ENCODE measurements around the gene CFAP97D1.

The CFAP97D1 gene

DNA sequence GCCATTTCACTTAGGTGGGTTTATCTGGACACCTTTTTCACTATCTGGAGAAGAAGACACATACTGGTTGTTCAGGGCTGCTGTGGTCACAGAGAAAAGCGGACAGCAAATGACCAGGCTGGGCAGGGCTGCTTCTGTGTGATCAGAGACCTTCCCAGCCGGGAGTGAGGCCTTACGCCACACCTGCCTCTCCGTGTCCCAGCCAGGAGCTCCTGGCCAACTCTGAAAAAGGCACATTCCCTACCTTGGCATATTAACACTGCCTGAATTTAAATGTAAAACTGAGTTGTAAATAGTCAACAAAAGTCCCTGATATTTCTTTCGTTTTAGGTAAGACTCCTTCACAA is 12.5 kb upstream of the CFAP97D1 start:
- no peak for DNase-seq

DNA sequence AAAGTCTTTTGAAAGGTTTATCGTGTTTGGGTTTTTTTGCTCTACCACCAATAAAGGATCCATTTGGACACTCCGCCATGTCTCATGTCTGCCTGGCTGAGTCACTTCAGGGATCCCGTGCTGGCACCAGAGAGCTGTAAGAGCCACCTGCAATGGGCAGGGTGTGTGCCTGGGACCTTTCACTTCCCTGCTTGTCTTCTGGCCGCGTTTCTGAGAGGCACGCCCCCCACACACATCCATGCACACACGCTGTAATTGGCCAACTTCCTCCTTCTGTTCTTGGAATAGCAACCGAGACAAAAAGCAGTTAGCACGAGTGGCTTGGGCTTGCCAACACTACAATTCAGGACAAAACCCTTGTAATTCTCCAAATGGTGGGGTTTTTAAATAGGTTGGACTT is 11.9 kb upstream of the CFAP97D1 start:
- peak in 15 of 56 donors; percentile 9 to 55 (median 20) for DNase-seq

DNA sequence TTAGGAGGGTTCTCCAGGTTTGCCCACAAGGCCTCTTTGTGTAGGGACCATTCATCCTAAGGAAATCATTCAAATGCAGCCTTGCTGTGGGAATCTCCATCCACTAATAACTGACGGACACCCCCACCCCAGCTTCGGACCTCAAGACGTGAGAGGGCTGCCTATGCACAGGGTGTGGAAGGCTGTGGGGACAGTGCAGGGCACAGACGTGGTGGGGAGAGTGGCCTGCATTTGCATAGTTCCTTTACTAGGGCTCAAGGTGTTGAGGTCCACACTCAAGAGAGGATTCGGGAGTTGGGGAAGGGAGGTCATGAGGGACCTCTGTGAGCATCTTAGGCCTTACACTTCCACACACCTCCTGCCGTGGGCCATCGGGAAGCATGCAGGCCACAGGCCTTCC is 11.3 kb upstream of the CFAP97D1 start:
- DNase-seq, result no peak

DNA sequence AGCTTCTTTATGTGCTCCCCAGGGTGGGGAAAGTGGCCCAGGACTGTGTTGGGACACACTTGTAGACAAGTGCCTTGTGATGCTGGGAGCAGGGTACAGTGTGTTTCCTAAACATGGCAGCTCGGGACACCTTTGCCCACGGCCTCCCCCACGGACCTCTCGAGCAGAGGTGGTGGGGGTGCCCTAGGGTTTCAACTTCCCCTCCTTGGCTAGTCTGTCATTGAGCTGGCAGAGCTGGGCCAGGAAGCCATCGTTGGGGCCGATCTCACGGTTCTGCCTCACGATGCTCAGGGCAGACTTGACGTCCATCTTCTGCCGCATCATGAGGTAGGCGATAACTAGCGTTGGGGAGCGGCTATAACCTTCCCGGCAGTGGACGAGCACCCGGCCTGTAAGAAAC is 10.8 kb upstream of the CFAP97D1 start:
- no peak for DNase-seq

DNA sequence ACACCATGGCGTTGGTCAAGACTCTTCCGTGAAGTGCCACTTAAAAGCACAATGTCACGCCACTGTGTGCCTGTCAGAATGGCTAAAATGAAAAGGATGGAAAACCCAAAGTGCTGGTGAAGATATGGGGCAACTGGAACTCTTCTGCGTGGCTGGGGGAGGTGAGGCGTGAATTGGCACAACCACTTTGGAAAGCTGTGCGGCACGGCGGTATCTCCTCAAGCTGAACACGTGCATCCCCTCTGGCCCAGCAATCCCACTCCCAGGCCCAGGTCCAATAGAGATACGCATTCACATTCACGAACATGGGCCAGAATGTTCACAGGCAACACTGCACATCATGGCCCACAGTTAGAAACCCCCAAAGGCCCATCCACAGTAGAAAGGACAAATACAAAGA is 10.4 kb upstream of the CFAP97D1 start:
- no peak for DNase-seq

DNA sequence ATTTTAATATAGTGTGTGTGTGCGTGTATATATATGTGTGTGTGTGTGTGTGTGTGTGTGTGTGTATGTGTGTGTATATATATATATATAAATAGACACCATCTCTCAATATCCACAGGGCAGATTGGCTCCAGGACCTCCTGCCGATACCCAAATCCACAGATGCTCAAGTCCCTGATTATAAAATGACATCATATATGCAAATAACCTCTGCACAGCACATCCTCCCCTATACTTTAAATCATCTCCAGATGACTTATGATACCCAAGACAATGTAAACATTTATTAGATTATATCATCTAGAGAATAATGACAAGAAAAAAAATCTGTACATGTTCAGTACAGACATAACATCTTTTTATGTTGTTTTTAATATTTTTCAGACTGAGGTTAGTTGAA is 9.3 kb upstream of the CFAP97D1 start:
- DNase-seq, result no peak

DNA sequence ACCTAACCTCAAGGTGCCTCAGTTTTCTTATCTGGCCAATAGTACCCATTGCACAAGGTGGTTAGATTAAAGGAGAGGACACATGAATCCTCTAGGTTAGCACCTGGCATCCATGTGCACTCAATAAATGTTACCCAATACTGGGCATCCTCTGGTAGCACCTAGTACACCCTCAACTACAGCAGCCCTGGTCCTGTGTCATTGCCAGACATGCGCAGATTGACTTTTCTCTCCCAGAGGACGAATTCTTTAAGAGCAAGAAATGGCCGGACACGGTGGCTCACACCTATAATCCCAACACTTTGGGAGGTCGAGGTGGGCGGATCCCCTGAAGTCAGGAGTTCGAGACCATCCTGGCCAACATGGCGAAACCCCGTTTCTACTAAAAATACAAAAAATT is 8.8 kb upstream of the CFAP97D1 start:
- no peak for DNase-seq

DNA sequence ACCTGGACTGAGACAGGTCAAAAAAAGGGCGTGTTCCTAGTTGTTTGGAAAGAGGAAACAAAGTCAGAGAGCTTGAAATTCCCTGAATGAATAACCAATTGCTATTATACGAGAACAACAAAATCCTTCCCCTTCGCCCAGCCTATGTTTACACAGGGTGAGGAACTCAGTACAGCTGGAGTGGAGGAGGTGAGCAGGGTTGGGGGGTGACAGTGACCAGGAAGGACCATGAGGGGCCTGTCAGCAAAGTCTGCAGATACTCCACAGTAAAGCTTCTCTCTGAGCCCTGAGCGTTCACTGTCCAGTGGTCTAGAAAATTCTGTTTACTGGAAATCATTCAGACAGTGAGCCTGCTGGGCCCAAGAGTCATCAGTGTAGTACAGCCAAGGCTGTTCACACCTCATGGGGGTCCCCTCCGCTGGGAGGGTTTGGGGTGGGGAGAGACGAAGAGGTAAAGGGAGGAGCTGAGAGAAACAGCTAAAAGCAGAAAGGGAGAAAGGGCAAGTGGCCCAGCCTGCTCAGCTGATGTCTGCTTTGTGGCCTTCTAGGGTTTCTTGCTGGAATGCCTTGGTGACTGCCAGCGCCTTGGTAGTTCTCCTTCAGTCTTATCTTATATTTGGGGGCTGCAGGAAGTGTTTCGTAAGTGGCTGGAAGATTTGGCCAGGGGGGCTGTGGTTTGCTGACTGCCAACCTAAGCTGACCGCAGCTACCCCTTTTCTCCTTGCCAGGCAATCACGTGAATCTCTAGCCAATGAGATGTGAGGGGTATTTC is 7.2 kb upstream of the CFAP97D1 start:
- DNase-seq, result peak in 4 of 56 donors; percentile 10 to 49 (median 28)

DNA sequence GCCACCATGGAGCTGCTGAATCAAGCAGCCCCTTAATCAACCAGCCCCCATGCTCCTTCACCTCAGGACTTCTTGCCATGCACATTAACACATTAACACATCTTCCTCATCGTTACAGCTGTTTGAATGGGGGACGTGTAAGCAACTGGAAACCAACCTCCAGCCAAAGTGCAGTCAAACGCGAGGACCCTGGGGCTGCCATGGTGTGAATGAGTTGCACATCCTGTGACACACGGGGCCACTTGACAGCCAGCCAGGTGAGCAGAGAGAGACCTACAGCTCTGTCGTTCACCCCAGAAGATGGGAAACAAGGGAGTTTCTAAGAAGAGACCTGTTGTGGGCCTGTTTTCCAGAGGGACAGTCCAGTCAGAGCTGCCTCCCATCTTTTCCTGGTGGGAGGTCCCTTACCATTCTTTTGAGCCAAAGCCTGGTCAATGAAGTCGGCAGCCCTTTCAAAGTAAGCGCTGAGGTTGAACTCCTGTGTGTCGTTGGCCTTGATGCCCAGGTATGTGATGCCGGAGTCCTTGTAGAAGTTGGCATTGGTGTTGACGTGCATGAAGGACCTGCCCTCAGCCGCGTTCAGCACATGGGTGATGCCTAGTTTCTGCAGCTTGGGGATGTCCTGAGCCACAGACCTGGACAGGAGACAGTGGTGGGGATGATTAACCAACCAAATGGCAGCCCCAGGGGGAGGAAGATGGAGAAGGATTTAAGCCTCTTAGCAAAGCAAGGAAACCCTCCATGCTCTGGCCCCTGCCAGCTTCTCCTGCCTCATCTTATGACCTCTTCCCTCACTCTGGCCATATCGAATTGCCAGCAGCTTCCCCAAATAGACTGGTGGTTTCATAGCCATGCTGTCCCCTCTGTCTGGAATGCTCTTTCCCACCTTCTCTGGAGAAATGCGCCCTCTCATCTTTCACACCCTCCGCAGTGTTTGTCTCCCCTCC is 5.7 kb upstream of the CFAP97D1 start:
- DNase-seq, result no peak

DNA sequence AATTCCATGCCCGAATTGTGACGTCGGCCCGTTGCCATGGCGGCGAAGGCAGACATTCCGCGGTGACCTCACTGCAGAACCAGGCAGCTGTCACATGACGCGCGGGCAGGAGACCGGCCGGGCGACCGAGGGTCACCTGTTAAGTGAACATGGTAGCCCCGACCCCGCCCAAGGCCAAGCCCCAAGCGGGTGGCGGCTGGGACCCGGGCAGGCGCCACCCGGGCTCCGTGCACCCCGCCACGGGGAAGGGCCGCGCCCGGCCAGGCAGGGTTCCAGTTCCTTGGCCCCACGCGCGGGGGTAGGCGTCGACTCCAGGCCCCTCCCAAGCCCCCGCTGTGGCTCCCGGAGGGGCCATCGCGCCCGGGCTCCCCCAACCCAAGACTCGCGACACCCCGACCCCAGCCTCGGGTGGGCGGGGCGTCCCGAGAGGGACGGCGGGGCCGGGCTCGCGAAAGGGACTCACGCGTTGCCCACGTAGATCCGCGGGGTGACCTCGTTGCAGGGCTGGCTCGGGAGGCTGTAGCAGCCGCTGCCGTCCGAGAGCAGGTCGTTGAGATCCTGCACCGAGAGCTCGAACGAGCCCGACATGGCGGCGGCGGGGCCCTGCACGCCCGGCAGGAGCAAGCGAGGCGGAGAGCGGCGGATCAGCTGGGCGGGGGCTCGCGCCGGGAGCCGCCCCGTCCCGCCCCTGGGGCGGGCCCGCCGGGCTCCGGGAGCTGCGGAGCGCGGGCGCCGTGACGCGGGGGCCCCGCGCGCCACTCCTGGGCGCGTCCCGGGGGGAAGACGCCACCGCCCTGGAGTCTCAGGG is 1.7 kb upstream of the CFAP97D1 start, which contains the start of gene DUSP3:
TSS of gene DUSP3 (minus strand) at position 641 of the 808 bp plus-strand sequence. CDS start at position 588, 53 bp downstream.
- DNase-seq, result peak in 55 of 56 donors; percentile 32 to 97 (median 81)

DNA sequence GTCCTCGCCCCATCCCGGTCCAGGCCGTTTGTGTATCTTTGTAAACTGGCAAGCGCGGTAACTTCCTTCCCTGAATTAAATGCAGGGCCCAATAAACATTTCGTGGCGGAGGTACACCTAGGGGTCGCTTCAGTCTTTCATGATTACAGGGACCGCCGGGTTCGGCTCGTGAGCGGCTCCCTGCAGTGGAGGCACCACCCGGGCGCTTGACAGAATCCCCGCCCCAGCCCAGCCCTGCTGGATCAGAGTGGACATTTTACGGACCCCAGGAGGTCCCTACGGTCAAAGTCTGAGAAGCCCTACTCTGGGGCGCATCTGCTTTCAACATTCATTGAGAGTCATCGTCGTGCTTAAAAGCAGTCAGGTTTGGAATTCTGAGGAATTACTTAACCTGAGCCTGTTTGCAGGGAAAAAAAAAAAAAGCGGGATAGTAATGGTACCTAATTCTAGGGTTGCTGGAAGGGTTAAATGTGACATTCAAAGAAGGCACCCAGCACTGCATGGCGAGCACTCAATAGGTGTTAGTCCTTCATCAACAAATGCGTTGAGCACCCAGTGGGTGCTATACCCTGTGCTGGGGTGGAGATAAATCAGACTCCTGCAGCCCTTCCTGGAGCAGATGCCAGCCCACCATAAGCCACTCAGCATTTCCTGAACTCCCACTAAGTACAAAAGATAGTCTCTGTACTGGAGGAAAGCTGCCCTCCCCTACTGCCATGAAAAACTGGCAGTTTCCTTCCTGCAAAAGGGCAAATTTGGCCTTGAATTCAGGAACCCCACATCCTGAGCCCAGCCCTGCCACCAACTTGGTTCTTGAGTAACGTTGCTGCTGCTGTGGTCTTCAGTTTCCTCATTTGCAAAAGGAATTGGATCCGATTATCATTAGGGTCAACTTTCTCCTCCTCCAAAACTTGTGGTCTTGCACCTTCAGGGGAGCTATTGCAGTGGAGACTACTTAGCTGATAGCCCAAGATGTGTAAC is 800 bp upstream of the CFAP97D1 start:
- peak in 10 of 56 donors; percentile 49 to 74 (median 68) for DNase-seq

DNA sequence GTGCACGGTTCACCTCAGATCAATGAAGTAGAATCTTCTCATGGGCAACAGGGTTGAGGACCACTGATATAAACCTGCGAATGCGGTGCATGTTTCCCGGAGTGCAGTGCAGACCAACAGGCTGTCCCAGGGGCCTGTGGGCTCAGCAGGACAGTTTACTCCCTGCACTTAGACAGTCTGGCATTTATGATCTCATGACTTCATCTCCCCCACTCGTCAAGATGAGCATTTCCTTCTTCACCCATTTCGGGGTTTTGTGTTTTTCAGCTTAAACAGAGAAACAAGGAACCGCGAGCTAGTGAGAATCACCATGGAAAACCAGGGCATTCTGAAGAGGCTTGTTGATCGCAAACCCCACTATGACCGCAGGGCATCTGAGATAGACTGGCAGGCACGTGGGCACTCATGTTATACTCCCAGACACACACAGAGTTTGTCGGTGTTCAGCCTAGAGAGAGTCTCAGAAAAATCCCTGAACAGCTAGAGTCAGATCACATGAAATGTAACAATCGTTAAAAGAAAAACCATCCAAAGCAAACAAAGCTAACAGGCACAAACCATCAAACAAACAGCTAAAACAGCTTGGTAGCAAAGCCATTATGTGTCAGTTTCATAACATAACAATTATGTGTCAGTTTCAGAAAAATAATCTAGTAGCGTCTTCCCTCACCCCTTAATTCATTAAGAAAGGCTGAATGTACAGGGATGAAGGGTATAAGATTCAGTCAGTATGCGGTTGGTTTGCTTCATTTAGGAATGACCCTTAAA is 2.9 kb downstream of the CFAP97D1 start:
- DNase-seq, result no peak

DNA sequence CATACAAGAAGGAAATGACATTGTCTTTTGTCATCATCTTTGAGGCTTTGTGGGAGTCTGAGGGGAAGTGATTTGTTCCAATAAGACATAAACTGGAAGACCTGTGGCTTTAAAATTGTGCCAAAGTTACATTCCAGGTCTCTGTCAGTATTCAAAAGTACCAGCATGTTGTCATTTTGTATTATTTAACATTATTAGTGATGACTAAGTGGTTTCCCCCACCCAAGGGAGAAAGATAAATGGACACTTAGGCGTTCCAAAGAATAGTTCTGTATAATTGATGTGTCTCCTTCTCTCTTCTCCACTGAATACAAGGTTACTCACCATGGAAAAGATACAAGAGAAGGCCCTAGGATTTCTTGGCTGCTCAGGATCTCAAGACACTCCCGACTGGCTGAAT is 3.8 kb downstream of the CFAP97D1 start:
- DNase-seq, result no peak

DNA sequence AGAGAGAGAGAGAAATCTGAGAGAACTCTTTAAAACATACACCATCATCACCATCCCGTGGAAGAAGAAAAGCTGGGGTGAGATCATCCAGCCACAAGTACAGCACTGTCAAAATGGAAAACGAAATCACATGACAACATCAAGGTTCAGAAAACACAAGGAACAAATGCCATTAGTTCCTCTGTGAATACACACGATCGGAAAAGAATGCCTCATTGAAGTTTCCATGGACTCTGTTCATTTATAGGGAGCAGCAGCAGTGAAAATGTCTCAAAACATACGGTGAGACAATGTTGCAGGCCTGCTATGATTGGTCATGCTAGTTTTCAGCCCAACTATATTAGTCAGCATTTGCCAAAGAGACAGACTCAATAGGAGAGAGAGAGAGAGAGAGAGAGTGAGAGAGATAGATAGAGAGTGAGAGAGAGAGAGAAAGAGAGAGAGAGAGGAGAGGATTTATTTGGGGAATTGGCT is 4.4 kb downstream of the CFAP97D1 start:
- peak in 5 of 56 donors; percentile 19 to 56 (median 32) for DNase-seq

DNA sequence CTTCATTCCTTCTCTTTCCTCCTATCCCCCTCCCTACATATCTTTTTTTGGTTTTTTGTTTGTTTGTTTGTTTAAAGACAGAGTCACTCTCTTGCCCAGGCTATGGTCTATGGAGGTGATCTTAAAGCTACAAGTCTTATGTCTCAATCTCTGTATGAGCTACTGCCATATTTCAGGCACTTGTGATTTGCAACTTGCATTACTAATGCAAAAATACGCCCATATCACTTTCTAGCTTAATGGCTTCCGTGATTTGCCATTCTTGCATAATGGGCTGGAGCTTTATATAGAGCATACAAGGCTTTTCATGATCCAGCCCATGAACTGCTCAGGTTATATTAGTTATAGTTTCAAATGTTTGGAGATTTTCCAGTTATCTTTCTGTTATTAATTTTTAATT is 7.5 kb downstream of the CFAP97D1 start:
- no peak for DNase-seq

DNA sequence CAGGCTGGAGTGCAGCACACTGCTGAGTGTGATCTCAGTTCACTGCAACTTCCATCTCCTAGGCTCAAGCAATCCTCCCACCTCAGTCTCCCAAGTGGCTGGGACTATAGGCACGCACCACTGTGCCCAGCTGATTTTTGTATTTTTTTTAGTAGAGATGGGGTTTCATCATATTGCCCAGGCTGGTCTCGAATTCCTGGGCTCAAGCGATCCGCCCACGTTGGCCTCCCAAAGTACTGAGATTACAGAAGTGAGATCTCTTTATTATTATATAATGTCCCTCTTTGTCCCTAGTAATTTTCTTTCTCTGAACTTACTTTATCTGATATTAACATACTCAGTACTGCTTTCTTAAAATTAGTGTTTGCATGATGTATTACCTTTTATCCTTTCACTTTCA is 8.3 kb downstream of the CFAP97D1 start:
- DNase-seq, result no peak

DNA sequence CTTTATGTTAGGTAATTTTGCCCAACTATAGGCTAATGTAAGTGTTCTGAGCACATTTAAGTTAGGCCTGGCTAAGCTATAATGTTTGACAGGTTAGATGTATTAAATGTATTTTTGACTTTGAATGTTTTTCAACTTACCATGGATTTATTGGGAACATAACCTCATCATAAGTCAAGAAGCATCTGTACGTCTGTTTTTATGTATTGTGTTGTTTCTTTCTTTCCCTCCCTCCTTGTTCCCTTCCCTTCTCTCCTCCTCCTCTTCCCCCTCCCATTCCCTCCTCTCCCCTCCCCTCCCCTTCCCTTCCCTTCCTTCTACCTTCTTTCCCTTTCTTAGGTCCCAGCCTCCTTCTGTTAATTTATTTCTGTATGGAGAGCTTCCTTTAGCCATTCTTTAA is 9.2 kb downstream of the CFAP97D1 start:
- DNase-seq, result no peak

DNA sequence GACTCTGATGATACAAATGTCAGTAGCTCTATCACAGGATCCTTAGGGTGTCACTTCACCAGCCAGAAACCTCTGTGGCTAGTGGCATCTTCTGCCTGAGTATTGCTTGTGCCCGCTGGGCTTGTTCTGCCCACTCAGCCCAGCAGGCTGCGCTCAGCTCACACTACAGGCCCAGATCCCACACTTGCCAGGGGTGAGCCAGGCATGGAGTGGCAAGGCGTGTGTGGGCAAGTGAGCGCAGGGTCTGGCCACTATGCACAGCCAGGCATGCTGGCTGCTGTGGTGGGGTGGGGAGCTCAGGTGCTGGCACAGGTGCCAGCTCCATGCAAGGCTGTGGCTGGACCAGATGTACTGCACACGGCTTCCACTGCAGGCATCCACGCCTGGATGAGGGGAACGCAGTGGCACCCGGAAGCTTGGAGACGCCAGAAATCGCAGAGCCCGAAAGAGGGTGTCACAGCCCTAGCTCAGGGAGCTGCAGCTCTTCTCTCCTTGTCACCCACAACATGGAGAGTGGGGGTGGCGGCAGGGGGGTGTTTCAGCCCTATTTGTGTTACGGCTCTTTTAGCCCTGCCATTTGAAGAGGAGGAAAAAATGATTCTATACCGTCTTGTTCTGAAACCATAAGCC is 10.2 kb downstream of the CFAP97D1 start:
- peak in 1 of 56 donors; percentile 10 for DNase-seq

DNA sequence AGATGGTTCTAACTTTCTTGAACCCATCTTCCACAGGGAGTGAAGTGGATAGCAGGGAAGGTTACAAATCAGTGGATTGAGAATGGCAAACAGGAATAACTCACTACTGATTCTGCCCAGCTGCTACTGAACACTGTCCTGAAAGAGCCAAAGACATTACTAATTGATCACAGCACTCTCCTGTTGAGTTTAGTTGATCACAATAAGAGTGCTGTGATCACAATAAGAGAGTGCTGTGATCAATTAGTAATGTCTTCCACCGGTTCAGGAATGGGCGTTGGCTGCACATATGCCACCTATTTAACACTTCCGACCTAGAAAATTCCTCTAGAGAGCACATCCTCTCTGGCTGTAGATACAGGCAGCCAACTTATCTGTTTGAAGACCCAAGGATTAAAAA is 11.4 kb downstream of the CFAP97D1 start:
- no peak for DNase-seq

Data from nucleus accumbens (tissue), 56 donors.